IMR-90 (cell line): Measurements from ENCODE around the gene C11orf97.

Experiments used
- CEBPB ChIP-seq: IDR thresholded peaks from 2 replicates; pipeline ENCODE4 v1.6.1; 2012; ENCODE audit warnings: low read depth, low read length, improper control_type of control experiment
- FOS ChIP-seq: fragments of 150-350 bp; IDR thresholded peaks from 2 replicates; pipeline ENCODE4 v1.6.1; 2016; ENCODE audit warnings: low read depth, low read length
- POLR2A ChIP-seq: IDR thresholded peaks from 2 replicates; pipeline ENCODE4 v1.6.1; 2012; ENCODE audit warnings: mild to moderate bottlenecking, low read depth, low read length
- TF ChIP-seq, protein P1 (sequence below): conservative IDR thresholded peaks from 2 replicates; pipeline ENCODE4 v1.5.1; 2012; ENCODE audit warnings: mild to moderate bottlenecking, low read depth, low read length, improper control_type of control experiment
- TF ChIP-seq, protein P2 (sequence below): fragments of 150-350 bp; IDR thresholded peaks from 2 replicates; pipeline ENCODE4 v1.6.1; 2017; ENCODE audit warnings: mild to moderate bottlenecking, antibody characterized with exemption, low read length, low read depth

DNA sequence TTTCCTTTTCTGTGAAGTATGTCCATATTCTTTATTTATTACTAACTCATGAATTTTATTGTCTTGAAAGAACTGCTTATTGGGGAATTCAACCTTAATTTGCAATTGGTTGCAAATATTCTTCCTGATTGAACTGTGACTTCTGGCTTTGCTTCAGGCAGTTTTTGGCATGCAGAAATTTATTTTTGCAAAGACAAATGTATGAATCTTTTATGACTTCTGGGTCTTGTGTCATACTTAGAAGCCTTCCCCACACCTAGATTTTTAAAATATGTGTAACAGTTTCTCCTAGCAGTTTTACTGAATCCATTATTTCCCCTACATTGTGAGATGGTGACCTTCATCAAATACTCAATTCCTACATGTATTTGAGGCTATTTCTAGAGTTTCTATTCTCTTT, 30.9 kb upstream of the C11orf97 start:
- TF ChIP-seq, protein P1, sequence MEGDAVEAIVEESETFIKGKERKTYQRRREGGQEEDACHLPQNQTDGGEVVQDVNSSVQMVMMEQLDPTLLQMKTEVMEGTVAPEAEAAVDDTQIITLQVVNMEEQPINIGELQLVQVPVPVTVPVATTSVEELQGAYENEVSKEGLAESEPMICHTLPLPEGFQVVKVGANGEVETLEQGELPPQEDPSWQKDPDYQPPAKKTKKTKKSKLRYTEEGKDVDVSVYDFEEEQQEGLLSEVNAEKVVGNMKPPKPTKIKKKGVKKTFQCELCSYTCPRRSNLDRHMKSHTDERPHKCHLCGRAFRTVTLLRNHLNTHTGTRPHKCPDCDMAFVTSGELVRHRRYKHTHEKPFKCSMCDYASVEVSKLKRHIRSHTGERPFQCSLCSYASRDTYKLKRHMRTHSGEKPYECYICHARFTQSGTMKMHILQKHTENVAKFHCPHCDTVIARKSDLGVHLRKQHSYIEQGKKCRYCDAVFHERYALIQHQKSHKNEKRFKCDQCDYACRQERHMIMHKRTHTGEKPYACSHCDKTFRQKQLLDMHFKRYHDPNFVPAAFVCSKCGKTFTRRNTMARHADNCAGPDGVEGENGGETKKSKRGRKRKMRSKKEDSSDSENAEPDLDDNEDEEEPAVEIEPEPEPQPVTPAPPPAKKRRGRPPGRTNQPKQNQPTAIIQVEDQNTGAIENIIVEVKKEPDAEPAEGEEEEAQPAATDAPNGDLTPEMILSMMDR = no peak
- no peak for TF ChIP-seq CEBPB
- TF ChIP-seq POLR2A = no peak
- TF ChIP-seq, protein P2, sequence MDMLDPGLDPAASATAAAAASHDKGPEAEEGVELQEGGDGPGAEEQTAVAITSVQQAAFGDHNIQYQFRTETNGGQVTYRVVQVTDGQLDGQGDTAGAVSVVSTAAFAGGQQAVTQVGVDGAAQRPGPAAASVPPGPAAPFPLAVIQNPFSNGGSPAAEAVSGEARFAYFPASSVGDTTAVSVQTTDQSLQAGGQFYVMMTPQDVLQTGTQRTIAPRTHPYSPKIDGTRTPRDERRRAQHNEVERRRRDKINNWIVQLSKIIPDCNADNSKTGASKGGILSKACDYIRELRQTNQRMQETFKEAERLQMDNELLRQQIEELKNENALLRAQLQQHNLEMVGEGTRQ = no peak
- TF ChIP-seq FOS = no peak
